GM12878 (cell line): ENCODE data around the gene LMX1B. TPM values are rescaled to one million over a fixed set of nuclear protein-coding genes. Genes with fewer than 3 reads are reported as not detected.

Experiments
- ATAC-seq: fragments of 200-7000 bp; cut with Tn5 transposase; 3 replicates; pipeline ENCODE4 v1.9.1; 2020; ENCODE audit warnings: mild to moderate bottlenecking, moderate library complexity
- BruUV-seq: library from RNA; stranded (reverse); fragments of 400-500 nt; replicated peaks from 2 replicates; lab custom pipeline; 2021; lab: Mats Ljungman, UMichigan
- CTCF ChIA-PET: fragments of 300-600 bp; sonication (Branson Sonifier 250); formaldehyde crosslinking; extraction: SDS; loops from one replicate; lab custom pipeline; 2021; ENCODE audit warnings: inconsistent platforms; lab: Yijun Ruan, JAX
- POLR2A ChIA-PET: fragments of 350-600 bp; formaldehyde crosslinking; extraction: SDS; loops from one replicate; lab custom pipeline; 2021; ENCODE audit warnings: inconsistent platforms; lab: Charles Lee
- RAD21 ChIA-PET: fragments of 300-600 bp; sonication (Branson Sonifier 250); formaldehyde crosslinking; loops from one replicate; lab custom pipeline; 2023; ENCODE audit warnings: antibody characterized with exemption; ENCODE audit not compliant: unreplicated experiment; lab: Charles Lee
- SMC1A ChIA-PET: fragments of 300-600 bp; sonication (Branson Sonifier 250); formaldehyde crosslinking; loops from one replicate; lab custom pipeline; 2023; ENCODE audit not compliant: unreplicated experiment, uncharacterized antibody; lab: Charles Lee
- DNase-seq: peaks from one replicate; pipeline ENCODE4 v3.0.0-alpha.2; 2011; ENCODE audit warnings: low read depth, low spot score
- FAIRE-seq: peaks from 3 replicates; lab custom pipeline; 2011; peaks lifted over from hg19 to GRCh38; lab: Jason Lieb, UNC
- H2AFZ ChIP-seq: 2 replicates; pipeline ENCODE4 v1.6.0; 2011; ENCODE audit warnings: low read depth, low read length, control low read depth; ENCODE audit not compliant: control insufficient read depth
- H3K27ac ChIP-seq: 2 replicates; pipeline ENCODE4 v1.5.1; 2011; ENCODE audit warnings: control low read depth; ENCODE audit not compliant: control insufficient read depth, insufficient read depth
- H3K27me3 ChIP-seq, 2 experiments: replicated peaks in 1 of 2; 2 replicates each; pipeline versions ENCODE4 v1.6.0 to v1.6.1; 2011; ENCODE audit warnings: low read length in 1 of 2; ENCODE audit not compliant: control insufficient read depth in 2 of 2, insufficient read depth in 2 of 2
- H3K36me3 ChIP-seq, 2 experiments: 2 replicates each; pipeline ENCODE4 v1.5.1; 2011; ENCODE audit warnings: low read length in 1 of 2; ENCODE audit not compliant: control insufficient read depth in 2 of 2, insufficient read depth in 2 of 2
- H3K4me1 ChIP-seq: 2 replicates; pipeline ENCODE4 v1.6.1; 2011; ENCODE audit warnings: mild to moderate bottlenecking, low read length, moderate library complexity, mixed read lengths; ENCODE audit not compliant: control insufficient read depth, insufficient read depth
- H3K4me2 ChIP-seq: 2 replicates; pipeline ENCODE4 v1.6.0; 2011; ENCODE audit warnings: control low read depth; ENCODE audit not compliant: control insufficient read depth, insufficient read depth
- H3K4me3 ChIP-seq: fragments of 200-600 bp; sonication (generic); 2 replicates; pipeline ENCODE4 v1.5.1; 2016
- H3K79me2 ChIP-seq: 2 replicates; pipeline ENCODE4 v1.6.0; 2011; ENCODE audit warnings: low read length; ENCODE audit not compliant: control insufficient read depth, insufficient read depth
- H3K9ac ChIP-seq: 2 replicates; pipeline ENCODE4 v1.8.0; 2011; ENCODE audit warnings: low read length, control low read depth, mixed read lengths; ENCODE audit not compliant: control insufficient read depth, insufficient read depth
- H3K9me3 ChIP-seq: replicated peaks from 3 replicates; pipeline ENCODE4 v1.5.1; 2011; ENCODE audit warnings: mild to moderate bottlenecking, low read length; ENCODE audit not compliant: control insufficient read depth, insufficient read depth
- H4K20me1 ChIP-seq: 2 replicates; pipeline ENCODE4 v1.6.0; 2011; ENCODE audit not compliant: control insufficient read depth, insufficient read depth
- RB1 ChIP-seq: fragments of 450-650 bp; formaldehyde crosslinking; IDR thresholded peaks from 2 replicates; pipeline ENCODE4 v1.6.1; 2017; ENCODE audit warnings: mild to moderate bottlenecking, borderline replicate concordance
- WGBS: methylation state at CpG from one replicate; pipeline ENCODE4 v1.1.6; 2016; ENCODE audit warnings: low lambda C conversion rate; ENCODE audit not compliant: insufficient replicate concordance, insufficient coverage; ENCODE audit errors: missing lambda C conversion rate; 5-methylcytosine and 5-hydroxymethylcytosine counted together
- in situ Hi-C: fragments of 300-500 bp; cut with MboI; formaldehyde crosslinking; loops from 9 replicates; pipeline ENCODE4 v1.14.3; 2018; ENCODE audit warnings: mixed read lengths
- intact Hi-C: fragments of 100-400 bp; cut with micrococcal nuclease; formaldehyde crosslinking; loops from one replicate; pipeline ENCODE4 v1.14.2; 2022; ENCODE audit not compliant: unreplicated experiment
- polyA plus RNA-seq, 11 experiments: library from polyadenylated mRNA; depleted of rRNA in 4 of 11; unstranded in 6 of 11; stranded (reverse) in 5 of 11; fragments of >200 nt; fragmentation: Nextera tagmentation in 4 of 11; fragmentation: Illumina TruSeq in 1 of 11; extraction: Ambion mirVana in 4 of 11; extraction: Trizol in 1 of 11; gene quantifications; 1 replicate in 1 of 11; 2 replicates in 10 of 11; pipeline versions ENCODE4 v1.2.1 to v1.2.3, GENCODE V29; 2011 to 2016; ENCODE audit warnings: inconsistent platforms in 2 of 11, missing spikeins in 2 of 11, low read depth in 1 of 11
- total RNA-seq, 4 experiments: library from RNA; depleted of rRNA in 3 of 4; stranded (reverse); fragments of >200 nt in 3 of 4; fragmentation: Illumina TruSeq in 1 of 4; extraction: Trizol in 1 of 4; gene quantifications; 2 replicates each; pipeline versions ENCODE4 v1.2.1 to v1.2.3, GENCODE V29; 2013 to 2021
- TF ChIP-seq, protein P1 (sequence below): fragments of 450-650 bp; IDR thresholded peaks from 2 replicates; pipeline ENCODE4 v1.6.1; 2016; ENCODE audit warnings: mild to moderate bottlenecking
- TF ChIP-seq, protein P2 (sequence below): fragments of 450-650 bp; formaldehyde crosslinking; IDR thresholded peaks from 2 replicates; pipeline ENCODE4 v1.4.0; 2020; ENCODE audit warnings: mild to moderate bottlenecking, moderate library complexity

The LMX1B gene
- total and polyA plus RNA-seq, 10 of the 15 experiments (the other 5 are each of a cell fraction or from before 2014, with no cell fraction given): not detected

DNA sequence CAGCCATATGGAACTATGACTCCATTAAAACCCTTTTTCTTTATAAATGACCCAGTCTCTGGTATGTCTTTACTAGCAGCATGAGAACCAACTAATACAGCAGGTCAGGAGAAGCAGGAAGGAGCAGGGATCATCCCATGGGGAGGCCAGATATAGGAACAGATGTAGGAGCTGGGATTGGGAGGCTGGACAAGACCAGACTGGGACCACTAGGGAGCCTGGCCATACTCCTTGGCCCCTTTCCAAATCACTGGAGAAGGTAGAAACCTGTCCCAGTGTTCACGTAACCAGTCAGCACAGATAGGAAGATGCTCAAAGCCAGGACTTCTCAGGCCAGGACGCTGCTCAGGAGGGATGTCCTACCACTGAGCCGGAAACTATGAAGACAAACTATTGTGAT is 95.5 kb downstream of the LMX1B start:
- Histone ChIP-seq H3K9ac (no peak overlapping the region), H2AFZ (no peak overlapping the region), H3K36me3 (no peaks in the 10 kb centered on the region), H3K79me2 (no peaks in the 10 kb centered on the region), H3K27me3 (no peaks in the 10 kb centered on the region; a peak in 1 of 4 replicates), H3K4me3 (no peak overlapping the region), H4K20me1 (no peaks in the 10 kb centered on the region; the same call in 1 of the 2 replicates), H3K27ac (no peak overlapping the region), H3K4me2 (no peak overlapping the region), H3K4me1 (no peaks in the 10 kb centered on the region), H3K9me3 (no peaks in the 10 kb centered on the region)
- ChIA-PET POLR2A (no interaction called here), RAD21 (interaction anchor here (0.6 to 2.5 kb wide), 2 partner anchors 9 to 72 kb away, joined by 3 to 9 read pairs; no protein-coding TSS in a partner anchor), SMC1A (interaction anchor here (2.1 kb wide), 1 partner anchor 72 kb away, joined by 7 read pairs; no protein-coding TSS in a partner anchor), CTCF (interaction anchor here (1.1 to 15.0 kb wide), 4 partner anchors 16 to 71 kb away, joined by 3 to 445 read pairs (median 24); no protein-coding TSS in a partner anchor)
- 88% methylated on average over 3 of the region's 3 CpGs for WGBS
- FAIRE-seq: no peak
- no peak for DNase-seq
- intact Hi-C loops: no loop called here
- in situ Hi-C loops: loop anchor here (5.0 kb wide), 1 partner anchor 73 kb away; no protein-coding TSS in a partner anchor
- no TSS peak for BruUV-seq
- ATAC-seq: no peak
- TF ChIP-seq, protein P1, sequence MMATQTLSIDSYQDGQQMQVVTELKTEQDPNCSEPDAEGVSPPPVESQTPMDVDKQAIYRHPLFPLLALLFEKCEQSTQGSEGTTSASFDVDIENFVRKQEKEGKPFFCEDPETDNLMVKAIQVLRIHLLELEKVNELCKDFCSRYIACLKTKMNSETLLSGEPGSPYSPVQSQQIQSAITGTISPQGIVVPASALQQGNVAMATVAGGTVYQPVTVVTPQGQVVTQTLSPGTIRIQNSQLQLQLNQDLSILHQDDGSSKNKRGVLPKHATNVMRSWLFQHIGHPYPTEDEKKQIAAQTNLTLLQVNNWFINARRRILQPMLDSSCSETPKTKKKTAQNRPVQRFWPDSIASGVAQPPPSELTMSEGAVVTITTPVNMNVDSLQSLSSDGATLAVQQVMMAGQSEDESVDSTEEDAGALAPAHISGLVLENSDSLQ: no peak
- TF ChIP-seq, protein P2, sequence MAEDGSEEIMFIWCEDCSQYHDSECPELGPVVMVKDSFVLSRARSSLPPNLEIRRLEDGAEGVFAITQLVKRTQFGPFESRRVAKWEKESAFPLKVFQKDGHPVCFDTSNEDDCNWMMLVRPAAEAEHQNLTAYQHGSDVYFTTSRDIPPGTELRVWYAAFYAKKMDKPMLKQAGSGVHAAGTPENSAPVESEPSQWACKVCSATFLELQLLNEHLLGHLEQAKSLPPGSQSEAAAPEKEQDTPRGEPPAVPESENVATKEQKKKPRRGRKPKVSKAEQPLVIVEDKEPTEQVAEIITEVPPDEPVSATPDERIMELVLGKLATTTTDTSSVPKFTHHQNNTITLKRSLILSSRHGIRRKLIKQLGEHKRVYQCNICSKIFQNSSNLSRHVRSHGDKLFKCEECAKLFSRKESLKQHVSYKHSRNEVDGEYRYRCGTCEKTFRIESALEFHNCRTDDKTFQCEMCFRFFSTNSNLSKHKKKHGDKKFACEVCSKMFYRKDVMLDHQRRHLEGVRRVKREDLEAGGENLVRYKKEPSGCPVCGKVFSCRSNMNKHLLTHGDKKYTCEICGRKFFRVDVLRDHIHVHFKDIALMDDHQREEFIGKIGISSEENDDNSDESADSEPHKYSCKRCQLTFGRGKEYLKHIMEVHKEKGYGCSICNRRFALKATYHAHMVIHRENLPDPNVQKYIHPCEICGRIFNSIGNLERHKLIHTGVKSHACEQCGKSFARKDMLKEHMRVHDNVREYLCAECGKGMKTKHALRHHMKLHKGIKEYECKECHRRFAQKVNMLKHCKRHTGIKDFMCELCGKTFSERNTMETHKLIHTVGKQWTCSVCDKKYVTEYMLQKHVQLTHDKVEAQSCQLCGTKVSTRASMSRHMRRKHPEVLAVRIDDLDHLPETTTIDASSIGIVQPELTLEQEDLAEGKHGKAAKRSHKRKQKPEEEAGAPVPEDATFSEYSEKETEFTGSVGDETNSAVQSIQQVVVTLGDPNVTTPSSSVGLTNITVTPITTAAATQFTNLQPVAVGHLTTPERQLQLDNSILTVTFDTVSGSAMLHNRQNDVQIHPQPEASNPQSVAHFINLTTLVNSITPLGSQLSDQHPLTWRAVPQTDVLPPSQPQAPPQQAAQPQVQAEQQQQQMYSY (CRISPR knock-in tag): no peak
- TF ChIP-seq RB1: no peak
